Type B pancreatic cell (in vitro differentiated cells): ENCODE data around the gene ARL5C. TPM values are rescaled to one million over a fixed set of nuclear protein-coding genes. Genes with fewer than 3 reads are reported as not detected.

Experiments
- DNase-seq: peaks from one replicate; pipeline ENCODE4 v3.0.0; 2021; ENCODE audit warnings: mixed read lengths; ENCODE audit not compliant: unreplicated experiment; ENCODE audit errors: extremely low spot score
- H3K27ac Mint-ChIP-seq: 2 replicates; pipeline ENCODE4 v1.8.0; 2021; ENCODE audit warnings: mild to moderate bottlenecking, mixed read lengths
- H3K27me3 Mint-ChIP-seq: 2 replicates; pipeline ENCODE4 v1.8.0; 2021; ENCODE audit warnings: mixed read lengths
- H3K36me3 Mint-ChIP-seq: 2 replicates; pipeline ENCODE4 v1.8.0; 2021; ENCODE audit warnings: mixed read lengths
- H3K4me1 Mint-ChIP-seq: one replicate; pipeline ENCODE4 v1.8.0; 2021; ENCODE audit warnings: mixed read lengths; ENCODE audit not compliant: unreplicated experiment
- H3K4me3 Mint-ChIP-seq: 2 replicates; pipeline ENCODE4 v1.8.0; 2021; ENCODE audit warnings: mild to moderate bottlenecking, mixed read lengths
- H3K9me3 Mint-ChIP-seq: 2 replicates; pipeline ENCODE4 v1.8.0; 2021; ENCODE audit warnings: mixed read lengths
- CTCF ChIP-seq: fragments of 200-600 bp; sonication (generic); conservative IDR thresholded peaks from 2 replicates; pipeline ENCODE4 v1.5.0; 2021; ENCODE audit warnings: antibody characterized with exemption, mild to moderate bottlenecking
- total RNA-seq: library from RNA; stranded (reverse); gene quantifications from 2 replicates; pipeline ENCODE4 v1.2.1, GENCODE V29; 2021; ENCODE audit warnings: low replicate concordance

Gene ARL5C
- total RNA-seq, 1 donor from 2014 or later = not detected

GRCh38 chr17:39150795-39151149 is 15.2 kb downstream of the ARL5C start:
- peaks cover 55% of the 10 kb centered on the region for H3K27me3 Mint-ChIP-seq
- no peak for DNase-seq
- TF ChIP-seq CTCF = no peak
- H3K4me3 Mint-ChIP-seq = peak overlapping the region; percentile 84
- peaks cover 13% of the 10 kb centered on the region for H3K4me1 Mint-ChIP-seq
- no peak overlapping the region for H3K27ac Mint-ChIP-seq
- peaks cover 6% of the 10 kb centered on the region for H3K36me3 Mint-ChIP-seq
- H3K9me3 Mint-ChIP-seq = no peaks in the 10 kb centered on the region

GRCh38 chr17:39150104-39150634 is 15.8 kb downstream of the ARL5C start:
- H3K36me3 Mint-ChIP-seq = peaks cover 6% of the 10 kb centered on the region
- peaks cover 59% of the 10 kb centered on the region for H3K27me3 Mint-ChIP-seq
- no peak overlapping the region for H3K27ac Mint-ChIP-seq
- peaks cover 13% of the 10 kb centered on the region for H3K4me1 Mint-ChIP-seq
- H3K4me3 Mint-ChIP-seq = peak overlapping the region; percentile 84
- no peak for TF ChIP-seq CTCF
- DNase-seq = no peak
- H3K9me3 Mint-ChIP-seq = no peaks in the 10 kb centered on the region

DNA sequence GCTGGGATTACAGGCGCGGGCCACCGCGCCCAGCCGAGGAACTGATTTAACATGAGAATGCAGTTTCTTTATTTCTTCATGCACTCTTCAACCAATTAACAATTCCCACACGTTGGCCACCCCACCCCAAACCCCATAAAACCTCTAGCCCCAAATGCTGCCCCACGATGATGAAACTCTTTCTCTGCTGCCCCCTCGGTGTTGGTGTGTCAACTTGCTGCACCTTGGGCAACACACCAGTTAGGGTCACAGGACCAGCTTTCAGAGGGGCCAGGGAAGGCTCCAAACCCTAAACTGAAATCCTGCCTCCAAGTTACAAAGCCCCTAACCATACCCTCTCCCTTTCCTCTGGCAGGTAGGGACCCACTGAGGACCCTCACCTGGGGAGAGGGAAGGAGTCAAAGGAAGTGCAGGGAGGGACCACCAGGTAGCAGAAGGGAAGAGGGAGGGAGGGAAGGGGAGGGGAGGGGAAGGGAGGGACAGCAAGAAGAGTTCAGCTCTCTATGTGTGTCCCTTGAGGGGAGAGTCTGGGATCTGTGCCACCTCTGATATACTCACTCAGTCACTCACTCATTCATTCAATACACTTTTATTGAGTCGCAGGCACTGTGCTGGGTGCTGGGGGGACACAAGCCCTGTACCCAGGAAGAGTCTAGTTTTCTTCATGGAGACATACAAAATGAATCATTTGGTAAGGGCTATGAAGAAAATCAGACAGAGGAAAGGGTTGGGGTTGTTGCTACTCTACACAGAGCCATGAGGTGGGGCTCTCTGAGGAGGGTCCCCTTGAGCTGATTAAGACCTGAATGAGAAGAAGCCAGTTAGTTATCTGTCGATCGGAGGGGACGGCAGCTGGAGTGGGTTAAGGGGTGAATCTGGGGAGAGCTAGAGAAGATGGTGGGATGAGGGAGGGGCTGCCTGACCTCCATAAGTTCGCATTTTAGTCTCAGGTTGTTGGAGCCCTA is 18.5 kb downstream of the ARL5C start:
- peaks cover 9% of the 10 kb centered on the region for H3K4me1 Mint-ChIP-seq
- DNase-seq = no peak
- no peaks in the 10 kb centered on the region for H3K9me3 Mint-ChIP-seq
- no peak for TF ChIP-seq CTCF
- H3K27me3 Mint-ChIP-seq = peaks cover 38% of the 10 kb centered on the region
- no peak overlapping the region for H3K27ac Mint-ChIP-seq
- no peak overlapping the region for H3K4me3 Mint-ChIP-seq
- no peaks in the 10 kb centered on the region for H3K36me3 Mint-ChIP-seq

DNA sequence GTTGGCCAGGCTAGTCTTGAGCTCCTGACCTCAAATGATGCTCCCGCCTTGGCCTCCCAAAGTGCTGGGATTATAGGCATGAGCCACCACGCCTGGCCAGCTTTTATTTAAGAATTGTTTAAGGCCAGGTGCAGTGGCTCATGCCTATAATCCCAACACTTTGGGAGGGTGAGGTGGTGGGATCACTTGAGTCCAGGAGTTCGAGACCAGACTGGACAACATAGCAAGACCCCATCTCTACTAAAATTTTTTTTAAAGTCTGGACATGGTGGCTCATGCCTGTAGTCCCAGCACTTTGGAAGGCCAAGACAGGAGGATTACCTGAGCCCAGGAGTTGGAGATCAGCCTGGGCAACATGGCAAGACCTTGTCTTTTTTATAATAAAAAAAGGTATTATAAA is 19.7 kb downstream of the ARL5C start:
- Mint-ChIP-seq H3K36me3 (no peaks in the 10 kb centered on the region), H3K9me3 (peaks cover 4% of the 10 kb centered on the region), H3K27me3 (peaks cover 33% of the 10 kb centered on the region), H3K4me1 (peaks cover 12% of the 10 kb centered on the region), H3K4me3 (no peak overlapping the region), H3K27ac (no peak overlapping the region)
- no peak for DNase-seq
- TF ChIP-seq CTCF = no peak

GRCh38 chr17:39145143-39145542 is 20.8 kb downstream of the ARL5C start:
- H3K4me3 Mint-ChIP-seq = no peak overlapping the region
- TF ChIP-seq CTCF = no peak
- H3K27me3 Mint-ChIP-seq = peaks cover 24% of the 10 kb centered on the region
- no peak for DNase-seq
- peaks cover 4% of the 10 kb centered on the region for H3K9me3 Mint-ChIP-seq
- peaks cover 12% of the 10 kb centered on the region for H3K4me1 Mint-ChIP-seq
- no peaks in the 10 kb centered on the region for H3K36me3 Mint-ChIP-seq
- H3K27ac Mint-ChIP-seq = no peak overlapping the region
